Measurements from ENCODE around the gene PEX11B. TPM values are rescaled to one million over a fixed set of nuclear protein-coding genes. Genes with fewer than 3 reads are reported as not detected.

Gene PEX11B
- total RNA-seq, 1 donor from 2014 or later: 32.2 TPM

- Mint-ChIP-seq H3K27me3 (peaks cover 50% of the 10 kb centered on the region), H3K27ac (no peak overlapping the region), H3K36me3 (no peaks in the 10 kb centered on the region), H3K9me3 (no peaks in the 10 kb centered on the region), H3K4me3 (peak overlapping the region; percentile 31), H3K4me1 (ENCODE audit: unreplicated experiment) (peaks cover 10% of the 10 kb centered on the region)
- no peak for DNase-seq (ENCODE audit: extremely low spot score, unreplicated experiment)
- no peak for TF ChIP-seq CTCF (conservative IDR thresholded peaks at IDR 0.05)
These were observed 46.3 kb downstream of the PEX11B start for GRCh38 chr1:145871994-145872924.

DNA sequence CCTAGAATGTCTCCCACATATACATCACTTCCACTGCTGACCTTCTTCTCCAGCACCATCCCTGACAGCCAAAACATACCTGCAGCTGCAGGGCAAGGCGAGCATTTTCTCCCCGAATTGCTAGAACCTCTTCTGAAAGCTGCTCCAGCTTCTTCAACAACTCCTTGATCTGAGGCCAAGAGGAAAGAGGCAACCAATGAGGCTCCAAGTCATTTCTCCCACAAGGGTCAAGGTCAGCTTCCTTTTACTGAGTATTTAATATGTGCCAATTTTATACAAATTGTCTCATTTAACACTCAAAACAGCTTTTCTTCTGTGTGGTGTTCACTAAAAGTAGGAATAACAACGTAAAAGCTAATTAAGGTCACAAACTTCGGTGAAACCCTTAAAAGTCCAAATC, 50.3 kb downstream of the PEX11B start:
- Mint-ChIP-seq H3K27ac (no peak overlapping the region), H3K4me1 (ENCODE audit: unreplicated experiment) (peaks cover 10% of the 10 kb centered on the region), H3K36me3 (no peaks in the 10 kb centered on the region), H3K27me3 (peaks cover 53% of the 10 kb centered on the region), H3K9me3 (no peaks in the 10 kb centered on the region), H3K4me3 (no peak overlapping the region)
- TF ChIP-seq CTCF (conservative IDR thresholded peaks at IDR 0.05): no peak
- no peak for DNase-seq (ENCODE audit: extremely low spot score, unreplicated experiment)

DNA sequence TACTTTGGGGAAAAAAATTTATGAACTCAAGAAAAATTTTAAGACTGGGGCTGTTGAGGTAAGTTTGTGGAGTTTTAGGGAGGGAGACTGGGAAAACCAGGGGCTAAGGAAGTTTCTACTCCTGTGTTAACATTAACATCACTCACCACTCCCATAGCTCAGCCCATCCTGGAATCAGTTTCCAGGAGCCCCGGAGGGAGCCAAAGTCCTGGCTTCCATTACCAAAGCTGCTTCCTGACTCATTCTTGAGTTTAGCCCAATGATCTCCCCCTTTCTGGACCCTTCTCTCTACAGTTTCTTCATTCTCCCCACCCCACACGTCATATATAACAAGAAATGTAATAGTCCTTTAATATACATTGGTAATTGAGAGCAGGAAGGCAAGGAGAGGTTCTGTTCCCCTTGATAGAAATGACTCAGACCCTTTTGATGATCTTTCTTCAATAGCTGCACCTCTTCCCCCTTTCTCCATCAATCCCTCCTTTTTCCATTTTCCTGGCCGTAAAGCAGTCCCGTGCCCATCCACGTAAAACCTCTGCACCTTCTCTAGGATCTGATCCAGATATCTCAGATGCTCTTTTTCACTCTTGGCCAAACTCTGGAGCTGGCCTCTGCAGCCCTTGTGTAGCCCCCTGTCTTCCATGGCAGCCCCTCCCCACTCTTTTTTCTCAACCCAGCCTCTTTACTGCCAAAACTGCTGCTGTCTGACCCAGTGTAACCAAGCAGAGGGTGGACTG, 55.1 kb downstream of the PEX11B start:
- H3K27me3 Mint-ChIP-seq: peaks cover 34% of the 10 kb centered on the region
- no peak overlapping the region for H3K4me3 Mint-ChIP-seq
- H3K36me3 Mint-ChIP-seq: no peaks in the 10 kb centered on the region
- DNase-seq (ENCODE audit: extremely low spot score, unreplicated experiment): no peak
- no peaks in the 10 kb centered on the region for H3K4me1 Mint-ChIP-seq (ENCODE audit: unreplicated experiment)
- no peak for TF ChIP-seq CTCF (conservative IDR thresholded peaks at IDR 0.05)
- H3K9me3 Mint-ChIP-seq: no peaks in the 10 kb centered on the region
- no peak overlapping the region for H3K27ac Mint-ChIP-seq

Other genes starting within 250 kb of the PEX11B start
- gene PDZK1, start 211.3 kb downstream of the PEX11B start, total RNA-seq (ENCODE audit: low replicate concordance): 12.2 and 29.6 TPM in 2 replicates
- not detected in 2 replicates for gene CD160, start 199.2 kb downstream of the PEX11B start, total RNA-seq (ENCODE audit: low replicate concordance)
- gene RNF115, start 94.6 kb downstream of the PEX11B start, total RNA-seq (ENCODE audit: low replicate concordance): 9.2 and 10.6 TPM in 2 replicates
- gene POLR3C, start 94.5 kb downstream of the PEX11B start, total RNA-seq (ENCODE audit: low replicate concordance): 27.6 and 28.3 TPM in 2 replicates
- 2.1 and 4.0 TPM in 2 replicates for gene NUDT17, start 73.1 kb downstream of the PEX11B start, total RNA-seq (ENCODE audit: low replicate concordance)
- gene PIAS3, start 59.6 kb downstream of the PEX11B start, total RNA-seq (ENCODE audit: low replicate concordance): 18.4 and 40.0 TPM in 2 replicates
- gene ANKRD35, start 32.9 kb downstream of the PEX11B start, total RNA-seq (ENCODE audit: low replicate concordance): 0.12 and 0.56 TPM in 2 replicates
- 0.81 and 2.7 TPM in 2 replicates for gene ITGA10, start 8.7 kb downstream of the PEX11B start, total RNA-seq (ENCODE audit: low replicate concordance)
- gene RBM8A, start 8.8 kb upstream of the PEX11B start, total RNA-seq (ENCODE audit: low replicate concordance): 118 and 160 TPM in 2 replicates
- gene LIX1L, start 39.3 kb upstream of the PEX11B start, total RNA-seq (ENCODE audit: low replicate concordance): 2.4 and 24.2 TPM in 2 replicates
- gene ANKRD34A, start 45.9 kb upstream of the PEX11B start, total RNA-seq (ENCODE audit: low replicate concordance): 0.12 and 0.94 TPM in 2 replicates
- 8.5 and 14.1 TPM in 2 replicates for gene POLR3GL, start 46.0 kb upstream of the PEX11B start, total RNA-seq (ENCODE audit: low replicate concordance)
- gene TXNIP, start 77.9 kb upstream of the PEX11B start, total RNA-seq (ENCODE audit: low replicate concordance): 88.8 and 96.7 TPM in 2 replicates
- gene HJV, start 103.0 kb upstream of the PEX11B start, total RNA-seq (ENCODE audit: low replicate concordance): not detected in 2 replicates
- 2.7 and 4.9 TPM in 2 replicates for gene NBPF10, start 226.1 kb upstream of the PEX11B start, total RNA-seq (ENCODE audit: low replicate concordance)